ENCODE data around the gene SHISA3. TPM values are rescaled to one million over a fixed set of nuclear protein-coding genes. Genes with fewer than 3 reads are reported as not detected.
A peak's percentile ranks its signal among the peaks of the same experiment; 100 is the strongest.
"Not testable (repeated sequence)": the region's sequence is repeated elsewhere in the genome, so short reads cannot be mapped to it uniquely, and the experiment has no call there.

The SHISA3 gene
- total RNA-seq, 1 donor from 2014 or later = 24.2 TPM

- Mint-ChIP-seq H3K27ac (ENCODE audit: unreplicated experiment) (no peak overlapping the region), H3K4me3 (no peak overlapping the region), H3K4me1 (no peaks in the 10 kb centered on the region), H3K27me3 (ENCODE audit: low read depth) (peaks cover 6% of the 10 kb centered on the region), H3K9me3 (no peaks in the 10 kb centered on the region), H3K36me3 (ENCODE audit: low read depth) (no peaks in the 10 kb centered on the region)
- TF ChIP-seq CTCF (conservative IDR thresholded peaks at IDR 0.05) = no peak
- DNase-seq (ENCODE audit: low read depth, low spot score) = no peak
Measured at GRCh38 chr4:42364266-42365053, 32.8 kb upstream of the SHISA3 start.

- Mint-ChIP-seq H3K4me3 (no peak overlapping the region), H3K4me1 (no peaks in the 10 kb centered on the region)
Measured at GRCh38 chr4:42366959-42367358, 30.3 kb upstream of the SHISA3 start.

GRCh38 chr4:42369489-42369888 lies 27.8 kb upstream of the SHISA3 start:
- no peak for TF ChIP-seq CTCF (conservative IDR thresholded peaks at IDR 0.05)
- Mint-ChIP-seq H3K4me1 (no peaks in the 10 kb centered on the region), H3K36me3 (ENCODE audit: low read depth) (peaks cover 4% of the 10 kb centered on the region), H3K4me3 (no peak overlapping the region), H3K9me3 (peaks cover 3% of the 10 kb centered on the region), H3K27me3 (ENCODE audit: low read depth) (peaks cover 2% of the 10 kb centered on the region), H3K27ac (ENCODE audit: unreplicated experiment) (no peak overlapping the region)
- no peak for DNase-seq (ENCODE audit: low read depth, low spot score)

More at GRCh38 chr4:42366959-42367358, 30.3 kb upstream of the SHISA3 start:
- H3K9me3 Mint-ChIP-seq = no peaks in the 10 kb centered on the region
- no peak for TF ChIP-seq CTCF (conservative IDR thresholded peaks at IDR 0.05)
- DNase-seq (ENCODE audit: low read depth, low spot score) = no peak
- peaks cover 2% of the 10 kb centered on the region for H3K27me3 Mint-ChIP-seq (ENCODE audit: low read depth)
- H3K36me3 Mint-ChIP-seq (ENCODE audit: low read depth) = no peaks in the 10 kb centered on the region
- peak overlapping the region; percentile 30 for H3K27ac Mint-ChIP-seq (ENCODE audit: unreplicated experiment)

- Mint-ChIP-seq H3K4me1 (no peaks in the 10 kb centered on the region), H3K36me3 (ENCODE audit: low read depth) (peaks cover 4% of the 10 kb centered on the region), H3K27ac (ENCODE audit: unreplicated experiment) (no peak overlapping the region), H3K9me3 (peaks cover 5% of the 10 kb centered on the region), H3K4me3 (no peak overlapping the region), H3K27me3 (ENCODE audit: low read depth) (peaks cover 2% of the 10 kb centered on the region)
- DNase-seq (ENCODE audit: low read depth, low spot score) = no peak
- peak; percentile 74 for TF ChIP-seq CTCF (conservative IDR thresholded peaks at IDR 0.05)
Measured at GRCh38 chr4:42371305-42372252, 25.7 kb upstream of the SHISA3 start.

- H3K27me3 Mint-ChIP-seq (ENCODE audit: low read depth); H3K36me3 Mint-ChIP-seq (ENCODE audit: low read depth); H3K9me3 Mint-ChIP-seq; DNase-seq (ENCODE audit: low read depth, low spot score); H3K27ac Mint-ChIP-seq (ENCODE audit: unreplicated experiment); H3K4me3 Mint-ChIP-seq; H3K4me1 Mint-ChIP-seq: not testable (repeated sequence)
Measured at GRCh38 chr4:42372303-42372702, 25.0 kb upstream of the SHISA3 start.

Measured in neural crest cell (in vitro differentiated cells).